CD4-positive, alpha-beta T cell treated with Interleukin-4 for 4 hours (primary cell): Measurements from ENCODE around the gene RNASE1.
"Not testable (repeated sequence)": the region's sequence is repeated elsewhere in the genome, so short reads cannot be mapped to it uniquely, and the experiment has no call there.

Source experiments
- DNase-seq: peaks from one replicate; pipeline ENCODE4 v3.0.0-alpha.2; 2020

RNASE1 gene

DNA sequence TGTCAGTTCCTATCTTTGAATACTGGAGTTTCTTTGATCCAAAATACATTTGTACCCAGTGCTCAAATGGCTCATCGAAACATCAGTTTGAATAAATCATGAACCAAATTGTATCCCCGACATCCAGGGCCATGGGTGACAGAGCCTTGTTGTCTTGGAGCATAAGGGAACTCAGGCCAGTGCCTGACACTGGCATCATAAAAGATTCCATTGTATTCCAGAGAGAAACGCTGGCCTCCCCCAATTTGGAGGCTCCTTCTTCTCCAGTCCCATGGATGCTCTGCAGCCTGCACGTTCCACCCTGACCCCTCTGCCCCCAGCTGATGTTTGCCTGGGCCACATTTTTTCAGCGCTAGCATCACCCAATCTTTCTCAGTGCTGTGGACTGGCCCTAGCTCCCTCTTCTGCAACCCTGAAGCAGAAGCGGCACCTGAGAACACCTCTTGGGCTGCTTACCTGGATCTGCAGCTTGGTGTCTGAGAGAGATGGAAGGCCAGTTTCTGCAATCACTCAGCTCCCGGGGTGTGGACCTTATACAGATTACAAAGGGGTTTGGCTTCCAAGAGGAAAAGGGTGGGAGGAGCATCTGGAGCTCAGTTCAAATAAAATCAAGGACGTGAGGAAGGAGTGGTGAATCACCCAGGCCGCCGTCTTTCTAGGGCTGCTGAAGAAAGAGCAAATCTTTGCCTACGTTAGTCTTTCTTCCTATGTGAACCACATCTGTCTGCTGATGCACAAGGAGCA lies at the start of gene RNASE1:
Gene RNASE1 (minus strand): TSS at position 504 of the 744 bp plus-strand sequence. CDS start 776 bp downstream, outside the sequence.
- DNase-seq: no peak

DNA sequence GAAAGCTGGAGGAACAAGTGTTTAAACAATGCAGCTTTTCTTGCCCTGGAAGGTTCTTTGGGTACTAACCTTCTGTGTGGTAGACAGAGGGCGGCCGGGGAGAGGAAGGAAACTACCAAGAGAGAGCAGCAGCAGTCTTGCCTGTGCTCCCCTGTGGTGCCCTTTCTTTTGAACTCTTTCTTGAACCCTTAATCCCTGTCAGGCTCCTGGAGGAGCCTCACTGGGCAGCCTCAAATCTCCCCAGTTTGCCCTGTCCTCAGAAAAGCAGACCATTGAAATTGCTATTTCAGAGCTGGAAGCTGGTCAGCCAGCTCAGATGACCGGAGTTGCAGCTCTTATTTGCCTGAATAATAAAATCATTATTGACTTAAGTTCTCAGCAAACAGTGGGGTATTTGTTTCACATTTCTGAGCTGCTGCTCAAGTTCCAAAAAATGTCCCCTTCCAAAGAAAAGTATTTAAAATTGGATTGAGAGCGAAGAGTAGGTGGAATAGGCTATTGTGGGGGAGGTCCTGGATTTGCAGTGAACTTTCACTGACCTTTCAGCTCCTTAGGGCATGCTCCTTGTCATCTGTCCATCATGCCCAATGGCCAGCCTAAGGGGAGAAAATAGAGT lies 46.4 kb upstream of the RNASE1 start:
- DNase-seq: no peak

- no peak for DNase-seq
These were observed 45.8 kb upstream of the RNASE1 start for GRCh38 chr14:20848316-20848954.

GRCh38 chr14:20846560-20846959 lies 43.9 kb upstream of the RNASE1 start:
- DNase-seq: no peak

GRCh38 chr14:20841096-20841495 lies 38.5 kb upstream of the RNASE1 start:
- DNase-seq: no peak

DNA sequence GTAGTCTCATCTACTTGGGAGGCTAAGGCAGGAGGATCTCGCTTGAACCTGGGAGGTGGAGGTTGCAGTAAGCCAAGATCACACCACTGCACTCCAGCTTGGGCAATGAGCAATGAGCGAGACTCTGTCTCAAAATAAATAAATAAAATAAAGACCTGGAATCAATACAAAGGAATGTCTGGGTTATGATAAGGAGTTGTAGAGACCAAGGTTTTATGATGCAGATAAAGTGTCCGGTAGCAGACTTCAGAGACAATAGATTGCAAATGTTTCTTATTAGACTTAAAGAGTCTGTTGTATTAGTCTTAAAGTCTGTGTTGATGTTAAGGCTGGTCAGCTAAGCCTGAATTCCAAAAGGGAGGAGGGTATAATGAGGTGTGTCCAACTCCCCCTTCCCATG lies 35.2 kb upstream of the RNASE1 start:
- DNase-seq: no peak

- DNase-seq: no peak
These were observed 34.2 kb upstream of the RNASE1 start for GRCh38 chr14:20836668-20837338.

DNA sequence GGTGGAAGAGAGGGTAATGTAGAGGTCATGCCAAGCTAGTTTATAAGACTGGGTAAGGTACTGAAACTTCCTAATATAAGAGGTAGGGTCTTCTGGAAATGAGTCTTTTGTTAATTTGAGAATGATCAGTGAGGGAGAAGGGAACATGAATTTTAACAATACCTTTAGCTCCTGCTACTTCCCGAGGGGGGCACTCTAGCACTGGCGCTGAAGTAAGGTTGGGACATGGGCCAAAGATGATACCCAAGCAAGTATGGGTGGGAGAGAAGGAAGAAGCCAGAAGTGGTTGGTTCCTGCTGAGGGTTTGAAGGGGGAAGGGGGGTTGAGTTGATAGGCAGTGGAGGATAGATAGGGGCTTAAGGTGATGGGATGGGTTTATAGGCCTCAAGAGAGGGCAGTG lies 32.3 kb upstream of the RNASE1 start:
- no peak for DNase-seq

DNA sequence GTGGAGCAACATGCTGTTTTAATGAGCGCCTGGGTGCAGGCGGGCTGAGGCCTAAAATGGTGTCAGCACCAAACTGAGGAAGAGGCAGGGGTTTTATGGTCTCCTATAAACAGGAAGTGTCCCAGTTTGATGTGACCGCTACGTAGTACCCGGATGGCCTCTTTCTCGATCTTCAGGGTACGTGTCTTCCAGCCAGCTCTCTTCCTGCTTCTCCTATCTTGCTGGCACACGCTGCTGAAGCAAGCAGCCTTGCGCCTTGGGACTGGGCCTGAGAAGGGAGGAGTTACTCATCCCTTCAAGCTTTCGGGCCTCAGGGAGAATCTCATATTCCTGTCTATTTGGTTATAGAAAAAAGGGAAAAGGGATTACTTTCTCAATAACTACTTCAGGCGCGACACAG lies 28.2 kb upstream of the RNASE1 start:
- no peak for DNase-seq

- not testable (repeated sequence) for DNase-seq
These were observed 25.5 kb upstream of the RNASE1 start for GRCh38 chr14:20828024-20828694.

DNA sequence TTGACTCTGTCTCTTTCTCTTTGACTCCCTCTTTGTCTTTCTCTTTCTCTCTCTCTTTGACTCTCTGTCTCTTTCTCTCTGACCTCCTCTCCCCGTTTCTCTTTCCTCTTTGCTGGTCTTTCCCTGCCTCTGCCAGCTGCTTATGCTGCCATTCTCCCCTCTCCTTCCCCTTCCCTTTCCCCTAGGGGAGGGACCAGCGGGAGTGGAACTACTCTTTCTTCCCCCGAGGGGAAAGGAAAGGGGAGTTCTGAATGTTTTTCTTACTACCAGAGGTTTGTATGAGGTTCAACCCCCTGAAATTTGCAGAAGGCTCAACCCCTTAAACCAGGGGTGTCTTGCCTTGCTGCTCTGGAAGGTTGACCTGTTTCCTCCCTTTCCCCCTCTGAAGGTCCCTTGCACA lies 24.7 kb upstream of the RNASE1 start:
- DNase-seq: no peak

GRCh38 chr14:20826666-20827065 lies 24.0 kb upstream of the RNASE1 start:
- DNase-seq: not testable (repeated sequence)

DNA sequence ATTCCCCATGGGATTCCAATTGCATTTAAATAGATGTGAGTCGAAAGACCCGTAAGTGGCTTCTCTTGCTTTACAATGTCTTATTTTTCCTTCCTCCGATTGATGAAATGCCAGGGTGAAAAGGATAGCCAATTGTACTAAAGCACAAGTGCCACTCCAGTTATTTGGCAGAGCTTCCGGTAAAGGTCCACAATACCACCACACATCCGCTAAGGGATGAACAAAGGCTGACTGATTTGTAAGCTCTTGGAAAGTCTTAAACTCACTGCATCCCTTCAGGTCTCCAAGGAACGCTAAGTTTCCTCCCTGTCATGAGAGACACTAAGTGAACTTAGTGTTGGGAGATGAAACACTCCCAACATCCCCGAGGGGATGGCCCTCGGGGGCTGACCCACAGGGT lies 21.2 kb upstream of the RNASE1 start:
- no peak for DNase-seq

DNA sequence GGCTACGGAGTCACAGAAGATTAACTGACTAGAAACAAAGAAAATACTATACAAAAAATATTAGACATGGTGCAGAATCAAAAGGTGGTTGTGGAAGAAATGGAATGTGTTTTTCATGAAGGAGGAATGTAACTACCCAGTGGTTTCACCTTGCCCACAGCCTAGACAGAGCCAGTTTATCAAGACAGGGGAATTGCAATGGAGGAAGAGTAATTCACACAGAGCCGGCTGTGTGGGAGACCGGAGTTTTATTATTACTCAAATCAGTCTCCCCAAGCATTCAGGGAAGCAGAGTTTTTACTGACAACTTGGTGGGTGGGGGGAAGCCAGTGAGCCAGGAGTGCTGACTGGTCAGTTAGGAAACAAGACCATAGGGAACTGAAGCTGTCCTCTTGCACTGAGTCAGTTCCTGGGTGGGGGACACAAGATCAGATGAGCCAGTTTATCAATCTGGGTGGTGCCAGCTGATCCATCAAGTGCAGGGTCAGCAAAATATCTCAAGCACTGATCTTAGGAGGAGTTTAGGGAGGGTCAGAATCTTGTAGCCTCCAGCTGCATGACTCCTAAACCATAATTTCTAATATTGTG lies 19.0 kb upstream of the RNASE1 start:
- DNase-seq: not testable (repeated sequence)

DNA sequence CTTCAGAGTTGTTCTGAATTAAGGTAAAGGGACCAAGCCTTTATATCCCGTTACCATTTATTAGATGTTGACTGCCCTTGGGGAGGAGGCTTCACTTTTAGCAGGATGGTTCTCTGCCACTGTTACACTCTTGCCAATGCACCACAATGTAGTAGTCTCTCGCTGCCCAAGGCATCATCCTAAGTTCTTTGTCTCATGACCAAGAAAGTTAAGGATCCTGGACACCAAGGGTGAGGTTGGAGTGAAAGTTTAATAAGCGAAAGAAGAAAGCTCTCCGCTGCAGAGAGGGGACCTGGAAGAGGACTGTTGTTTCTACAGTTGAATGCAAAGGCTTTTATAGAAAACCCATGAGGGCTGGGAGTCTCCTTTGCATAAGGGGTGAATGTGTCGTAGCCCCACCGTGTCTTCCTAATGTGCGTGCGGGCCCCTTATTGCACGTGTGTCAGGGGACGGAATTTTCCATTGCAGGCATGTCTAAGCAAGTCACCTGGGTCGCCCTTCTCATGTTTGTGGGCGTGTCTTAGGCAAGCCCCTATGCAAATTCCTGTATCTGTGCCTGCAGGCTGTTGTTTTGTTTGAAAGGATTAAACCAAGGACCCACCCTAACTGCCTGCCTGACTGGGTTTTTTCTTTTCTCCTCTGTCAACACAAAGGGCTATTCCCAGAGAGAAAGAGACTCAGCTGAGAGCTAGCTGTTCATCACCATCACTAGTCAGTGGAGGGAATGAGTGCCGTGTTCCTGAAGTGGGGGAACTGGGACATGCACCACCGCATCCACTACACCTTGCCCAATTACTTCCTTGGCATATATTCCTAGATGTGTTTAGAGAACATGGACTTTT lies 17.6 kb upstream of the RNASE1 start:
- no peak for DNase-seq

GRCh38 chr14:20818861-20819260 lies 16.2 kb upstream of the RNASE1 start:
- no peak for DNase-seq

- not testable (repeated sequence) for DNase-seq
These were observed 13.3 kb upstream of the RNASE1 start for GRCh38 chr14:20815946-20816345.

- no peak for DNase-seq
These were observed 9.6 kb upstream of the RNASE1 start for GRCh38 chr14:20811986-20812975.

DNA sequence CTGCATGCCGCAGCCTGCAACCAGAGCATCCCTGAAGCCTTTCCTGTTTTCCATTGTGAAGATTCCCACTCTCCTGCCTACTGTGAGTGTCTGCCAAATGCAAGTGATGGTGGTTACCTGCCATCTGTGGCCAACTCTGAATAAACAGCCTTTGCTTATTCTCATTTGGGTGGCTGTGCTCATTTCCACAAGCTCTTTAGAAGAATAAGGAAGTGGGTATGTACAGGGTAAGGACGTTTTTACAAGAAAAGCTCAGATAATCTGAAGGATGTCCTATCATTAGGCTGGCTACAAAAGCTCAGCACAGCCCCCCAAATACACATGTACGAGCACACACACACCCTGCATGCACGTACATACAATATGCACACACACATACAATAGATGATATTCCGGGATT lies 7.3 kb upstream of the RNASE1 start:
- DNase-seq: no peak

GRCh38 chr14:20808162-20808483 lies 5.5 kb upstream of the RNASE1 start:
- DNase-seq: no peak
